GM21360 (cell line): Measurements from ENCODE around the gene ZFYVE28.

Experiments
- ATAC-seq: cut with Tn5 transposase; IDR thresholded peaks from one replicate; pipeline ENCODE4 v1.9.1; 2021; ENCODE audit warnings: mild to moderate bottlenecking, moderate library complexity; ENCODE audit not compliant: unreplicated experiment

Gene ZFYVE28

GRCh38 chr4:2306773-2307410 is 111.6 kb downstream of the ZFYVE28 start:
- ATAC-seq, result no peak

DNA sequence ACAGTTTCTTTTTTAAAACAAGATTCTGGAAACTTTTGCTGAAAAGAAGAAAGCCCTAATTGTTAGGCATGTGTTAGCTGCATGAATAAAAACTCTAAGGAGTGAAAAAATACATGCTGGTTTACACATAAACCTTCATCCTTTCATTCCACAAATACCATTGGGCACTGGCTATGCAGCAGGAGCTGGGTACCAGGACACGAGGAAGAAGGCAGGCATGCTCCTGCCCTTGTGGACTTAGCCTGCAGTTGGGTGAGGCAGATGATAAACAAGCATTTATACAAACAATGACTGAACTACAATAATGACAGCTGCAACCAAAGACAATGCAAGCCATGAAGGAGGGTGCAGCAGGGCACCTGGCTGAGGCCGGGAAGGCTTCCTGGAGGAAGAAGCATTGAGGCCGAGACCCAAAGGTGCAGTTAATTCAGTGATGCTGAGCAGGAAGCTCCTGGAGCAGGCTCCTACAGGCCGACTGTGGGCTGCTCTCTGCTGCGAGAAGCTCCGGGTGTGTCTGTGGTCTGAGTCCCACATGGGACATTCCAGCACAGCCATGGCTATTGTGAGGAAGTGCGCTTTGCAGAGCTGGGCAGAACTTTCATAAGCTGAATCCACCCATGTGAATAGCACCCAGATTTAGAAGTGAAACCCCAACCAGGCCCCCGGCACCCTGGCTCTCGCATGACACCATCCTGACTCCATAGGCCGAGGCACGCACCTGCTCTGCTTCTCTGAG is 112.5 kb downstream of the ZFYVE28 start:
- ATAC-seq, result no peak

- no peak for ATAC-seq
Observed at GRCh38 chr4:2304877-2305561, 113.4 kb downstream of the ZFYVE28 start.

DNA sequence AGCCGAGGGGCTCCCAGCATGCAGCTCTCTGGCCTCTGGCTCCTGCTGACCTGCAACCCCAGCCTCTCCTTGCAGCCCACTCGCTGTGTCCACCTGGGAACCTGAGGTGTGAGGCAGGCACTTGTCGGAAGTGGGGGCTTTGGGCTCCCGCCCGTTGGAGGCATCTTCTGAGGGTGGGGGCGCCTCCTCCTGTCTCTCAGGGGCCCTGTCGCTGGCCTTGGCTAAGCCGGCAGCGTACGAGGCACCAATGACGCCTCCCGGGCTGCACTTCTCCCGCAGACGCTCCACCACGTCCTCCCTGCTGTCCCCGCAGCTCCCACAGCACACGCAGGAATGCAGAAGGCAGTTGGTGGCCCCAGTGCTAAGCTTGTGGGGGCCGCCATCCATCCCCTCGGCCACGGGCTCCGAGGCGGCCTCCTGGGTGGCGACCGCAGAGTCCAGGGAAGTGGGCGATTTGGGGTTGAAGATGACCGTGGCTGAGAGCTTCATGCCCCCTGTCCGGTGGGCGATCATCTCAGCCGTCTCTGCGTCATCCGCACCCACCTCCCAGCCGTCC is 114.0 kb downstream of the ZFYVE28 start:
- ATAC-seq, result no peak

DNA sequence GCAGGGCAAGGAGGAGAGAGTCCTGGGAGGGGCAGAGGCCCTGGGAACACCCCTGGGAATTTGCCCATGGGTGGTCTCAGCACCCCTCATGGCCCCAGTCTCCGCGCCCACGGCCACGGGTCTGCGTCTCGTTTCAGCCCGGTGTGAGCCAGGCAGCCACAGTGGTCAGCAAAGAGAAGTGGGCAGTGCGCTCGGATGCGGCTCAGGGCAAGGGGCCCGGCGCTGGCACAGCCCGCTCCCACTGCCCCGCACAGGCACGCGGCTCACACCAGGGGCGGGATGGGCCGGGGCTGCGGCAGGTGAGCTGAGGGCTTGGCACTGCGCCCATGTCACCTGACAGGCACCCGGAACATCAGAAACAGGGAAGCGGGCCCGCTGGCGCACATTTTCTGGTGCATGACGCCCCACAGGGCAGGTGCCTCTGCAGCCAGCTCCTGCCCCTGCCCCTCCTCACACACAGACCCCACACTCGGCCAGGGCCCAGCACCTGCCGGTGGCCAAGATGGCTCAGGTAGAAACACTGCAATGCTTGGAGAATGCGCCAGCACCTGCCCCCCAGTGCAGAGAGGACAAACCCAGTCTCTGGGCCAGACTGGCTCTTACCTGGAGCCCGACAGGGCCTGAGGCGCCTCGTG is 114.6 kb downstream of the ZFYVE28 start:
- ATAC-seq, result no peak

DNA sequence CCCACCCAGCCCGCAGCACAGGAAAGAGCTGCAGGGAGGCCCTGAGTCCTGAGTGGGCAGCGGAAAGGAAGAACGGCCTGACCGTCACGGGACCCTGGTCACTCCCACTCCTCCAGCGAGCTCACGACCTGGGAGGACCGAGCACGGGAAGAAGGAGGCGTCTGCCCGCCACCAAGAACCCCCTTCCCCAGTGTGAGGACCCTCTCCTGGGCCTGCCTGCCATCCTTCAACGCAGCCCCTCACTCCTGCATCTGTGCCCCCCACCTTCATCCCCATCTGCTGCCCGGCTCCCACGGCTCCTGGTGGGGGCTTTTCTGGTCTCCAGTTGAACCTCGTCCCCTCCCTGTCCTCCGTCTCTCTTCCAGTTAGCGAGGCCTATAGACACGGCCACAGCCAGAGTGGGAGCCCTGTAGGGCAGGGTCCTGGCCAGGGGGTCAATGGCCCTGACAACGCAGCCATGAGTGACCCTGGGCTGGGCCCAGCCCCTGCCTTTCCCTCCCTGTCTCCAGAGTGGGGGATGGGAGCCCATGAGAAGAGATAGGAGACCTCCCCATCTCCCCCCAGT is 115.2 kb downstream of the ZFYVE28 start:
- ATAC-seq, result no peak

DNA sequence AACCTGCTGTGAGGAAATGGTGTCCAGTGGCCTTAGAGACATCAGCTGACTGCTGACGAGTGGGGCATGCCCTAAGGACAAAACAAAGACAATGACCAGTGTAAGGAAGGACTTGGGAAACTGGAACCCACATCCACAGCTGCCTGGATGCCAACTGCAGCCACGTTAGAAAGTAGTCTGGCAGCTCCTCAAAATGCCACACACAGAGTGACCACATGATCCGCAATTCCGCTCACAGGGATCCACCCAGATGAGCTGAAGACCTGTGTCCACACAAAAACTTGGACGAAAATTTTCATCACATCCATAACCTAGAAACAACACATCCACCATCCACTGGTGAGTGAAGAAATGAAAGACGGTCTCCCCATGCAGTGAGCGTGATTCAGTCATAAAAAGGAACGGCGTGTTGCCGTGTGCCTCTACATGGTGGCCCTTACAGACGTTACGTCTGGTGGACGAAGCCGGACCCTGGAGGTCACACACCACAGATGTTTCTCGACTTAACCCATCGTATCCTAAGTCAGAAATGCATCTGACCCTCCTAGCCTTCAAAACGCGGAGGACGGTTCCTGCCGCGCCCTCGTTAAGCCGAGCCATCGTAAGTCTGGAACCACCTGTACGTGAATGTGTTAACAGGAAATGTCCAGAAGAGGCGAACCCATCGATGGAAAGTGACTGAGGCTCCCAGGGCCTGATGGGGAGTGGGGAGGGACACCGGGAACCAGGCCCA is 115.9 kb downstream of the ZFYVE28 start:
- ATAC-seq, result no peak

DNA sequence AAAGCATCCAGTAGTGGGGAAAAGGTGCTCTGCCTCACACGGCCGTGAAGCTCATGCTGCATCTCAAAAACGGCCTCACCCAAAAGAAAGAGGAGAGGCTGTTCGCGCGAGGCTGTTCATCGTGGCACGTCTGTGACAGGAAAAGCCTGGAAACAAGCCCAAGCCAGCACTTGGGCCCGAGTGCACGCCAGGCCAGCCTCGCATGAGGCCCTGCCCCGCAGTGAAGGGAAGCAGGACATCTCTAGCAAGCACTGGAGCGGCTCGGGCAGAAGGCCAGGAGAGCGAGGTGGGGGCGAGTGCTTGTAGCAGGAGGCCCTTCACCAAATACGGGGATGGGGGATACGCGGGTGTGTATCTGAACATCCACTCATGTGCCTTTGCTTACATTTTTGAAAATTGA is 116.6 kb downstream of the ZFYVE28 start:
- ATAC-seq, result no peak

DNA sequence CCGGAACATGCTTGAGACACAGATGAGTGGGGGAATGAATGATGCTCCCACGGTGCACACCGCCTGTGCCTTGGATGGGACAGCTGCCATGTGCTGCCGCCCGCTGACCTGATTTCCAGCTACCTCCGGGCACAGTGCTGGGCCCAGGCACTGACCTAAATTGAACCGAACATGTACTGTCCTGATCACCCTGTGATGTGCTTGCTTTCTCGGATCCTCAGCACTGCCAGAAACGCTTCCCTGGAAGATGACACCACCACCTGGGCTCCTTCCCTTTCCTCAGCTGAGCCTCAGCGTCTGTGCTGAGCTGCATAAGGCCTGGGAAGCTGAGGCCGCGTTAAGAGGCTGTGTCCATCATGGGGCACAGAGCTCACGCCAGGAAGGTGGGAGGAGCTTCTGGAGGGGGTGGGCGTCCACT is 117.2 kb downstream of the ZFYVE28 start:
- ATAC-seq, result no peak

DNA sequence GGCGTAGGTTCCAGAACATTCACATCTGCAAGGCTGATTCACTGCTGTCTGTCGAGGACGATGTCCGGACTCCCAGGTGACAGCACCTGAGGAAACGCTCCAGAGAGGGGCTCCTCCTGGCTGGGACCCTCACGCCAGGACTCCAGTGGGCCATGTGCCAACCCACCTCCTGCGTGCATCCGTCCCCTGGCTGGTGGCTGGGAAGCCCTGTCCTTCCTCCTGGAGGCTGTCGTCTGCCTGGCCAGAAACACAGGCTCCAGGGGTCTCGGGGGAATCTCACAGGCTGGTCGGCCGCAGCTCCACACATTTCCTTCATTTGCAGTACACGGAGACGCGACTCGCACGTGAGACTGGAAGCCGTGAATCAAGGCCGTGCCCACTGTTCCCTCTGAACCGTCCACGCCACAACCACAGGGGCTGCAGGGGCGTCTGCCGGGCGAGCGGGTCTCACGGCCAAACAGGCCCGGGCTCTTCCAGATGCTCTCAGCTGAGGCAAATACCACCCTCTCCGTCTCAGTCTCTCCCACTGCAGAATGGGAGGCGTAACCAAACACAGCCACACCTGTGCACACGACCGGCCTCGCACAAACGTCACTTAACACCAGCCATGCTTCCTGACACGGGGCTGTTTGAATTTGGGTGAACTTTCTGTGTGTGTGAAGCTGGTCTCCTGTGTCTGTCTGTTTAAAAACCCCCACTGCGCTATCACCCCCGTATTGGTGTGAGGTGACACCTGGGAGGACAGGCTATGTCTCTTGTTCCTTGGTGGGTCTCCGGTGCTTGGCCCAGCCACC is 117.8 kb downstream of the ZFYVE28 start:
- no peak for ATAC-seq

GRCh38 chr4:2299794-2300193 is 118.7 kb downstream of the ZFYVE28 start:
- no peak for ATAC-seq

GRCh38 chr4:2298532-2298991 is 119.9 kb downstream of the ZFYVE28 start:
- no peak for ATAC-seq

- ATAC-seq, result no peak
Observed at GRCh38 chr4:2297606-2298531, 120.6 kb downstream of the ZFYVE28 start.

DNA sequence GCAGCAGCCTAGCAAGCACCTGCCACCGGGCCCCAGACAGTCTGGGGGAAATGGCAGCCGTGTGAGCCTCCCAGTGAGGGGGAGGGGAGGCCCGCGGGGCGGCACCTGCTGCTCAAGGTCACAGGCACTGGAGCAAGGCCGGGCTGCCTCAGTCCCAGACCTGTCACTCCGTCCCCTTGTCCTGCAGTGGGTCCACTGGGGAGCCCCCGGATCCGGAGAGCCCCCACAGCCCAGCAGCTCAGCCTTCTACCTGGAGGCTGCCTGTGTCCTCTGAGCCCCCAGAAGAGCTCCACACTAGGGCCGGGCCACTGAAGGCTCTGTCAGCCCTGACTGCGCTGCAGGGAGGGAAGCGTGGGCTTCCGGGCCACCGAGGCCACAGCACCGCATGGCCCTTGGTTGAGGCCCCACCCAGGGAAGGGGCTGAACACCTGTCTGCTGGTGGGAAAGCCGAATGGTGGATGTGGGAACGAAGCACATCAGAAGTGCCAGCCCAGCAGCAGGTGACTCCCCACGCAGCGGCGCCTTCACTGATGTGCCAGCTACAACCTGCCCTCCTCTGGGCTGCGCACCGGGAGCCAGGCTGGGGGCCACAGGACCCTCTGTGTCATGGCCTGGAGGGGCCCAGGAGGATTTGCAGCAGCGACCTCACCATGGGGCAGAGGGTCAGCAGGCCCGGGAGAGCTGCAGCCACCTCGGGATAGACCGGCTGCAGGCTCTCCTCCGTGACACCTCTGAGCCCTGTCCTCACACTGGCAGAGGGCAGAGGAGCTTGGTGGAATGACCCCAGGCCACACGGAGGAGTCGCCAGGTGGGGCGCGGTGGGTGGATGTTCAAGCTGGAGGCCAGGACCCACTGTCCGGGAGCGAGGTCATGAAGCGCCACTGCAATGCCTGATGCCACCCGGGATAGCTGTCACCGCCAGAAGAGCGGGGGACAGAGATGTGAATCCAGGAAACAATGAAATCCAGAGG is 121.5 kb downstream of the ZFYVE28 start:
- ATAC-seq, result no peak

DNA sequence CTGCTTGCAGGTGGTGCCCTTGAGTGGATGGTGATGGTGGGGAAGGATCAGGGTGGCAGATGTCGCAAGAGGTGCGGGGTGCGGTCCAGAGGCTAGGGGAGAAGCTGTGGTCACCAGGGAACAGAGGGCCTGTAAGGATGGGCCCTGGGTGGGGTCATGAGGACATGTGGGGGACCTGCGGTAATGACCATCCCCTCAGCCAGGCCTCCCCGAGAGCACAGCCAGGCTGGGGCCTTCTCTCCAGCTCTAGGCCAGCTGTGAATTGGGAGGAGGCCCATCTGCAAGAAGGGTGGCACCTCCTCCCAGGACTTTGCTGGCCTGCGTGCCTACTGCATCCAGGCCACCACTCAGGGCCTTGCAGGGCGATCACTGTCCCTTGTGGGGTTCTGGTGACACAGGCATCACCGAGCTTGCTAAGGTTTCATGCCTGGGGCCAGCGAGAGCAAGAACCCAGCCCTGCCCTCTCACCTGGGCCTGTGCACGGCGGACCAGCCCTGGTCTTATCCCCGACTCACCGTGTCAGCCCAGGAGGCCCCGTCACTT is 122.5 kb downstream of the ZFYVE28 start:
- no peak for ATAC-seq

DNA sequence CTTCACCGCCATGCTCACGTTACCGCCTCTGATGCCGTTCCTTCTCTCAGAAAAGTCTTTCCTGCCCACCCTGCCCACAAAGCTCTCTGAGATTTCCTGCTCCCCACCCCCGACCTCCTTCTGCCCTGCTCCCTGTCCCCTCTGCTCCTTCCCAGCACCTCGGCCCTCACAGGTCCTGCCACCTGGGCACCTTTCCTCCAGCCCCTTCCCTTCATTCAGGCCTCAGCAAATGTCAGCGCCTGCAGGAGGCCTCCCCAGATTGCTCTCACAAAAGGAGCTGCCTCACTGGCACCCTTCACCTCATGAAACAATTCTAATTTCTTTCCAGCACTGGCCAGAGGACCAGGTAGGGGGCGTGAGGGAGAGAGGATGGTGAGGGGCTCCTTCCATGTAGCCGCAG is 122.9 kb downstream of the ZFYVE28 start:
- no peak for ATAC-seq

DNA sequence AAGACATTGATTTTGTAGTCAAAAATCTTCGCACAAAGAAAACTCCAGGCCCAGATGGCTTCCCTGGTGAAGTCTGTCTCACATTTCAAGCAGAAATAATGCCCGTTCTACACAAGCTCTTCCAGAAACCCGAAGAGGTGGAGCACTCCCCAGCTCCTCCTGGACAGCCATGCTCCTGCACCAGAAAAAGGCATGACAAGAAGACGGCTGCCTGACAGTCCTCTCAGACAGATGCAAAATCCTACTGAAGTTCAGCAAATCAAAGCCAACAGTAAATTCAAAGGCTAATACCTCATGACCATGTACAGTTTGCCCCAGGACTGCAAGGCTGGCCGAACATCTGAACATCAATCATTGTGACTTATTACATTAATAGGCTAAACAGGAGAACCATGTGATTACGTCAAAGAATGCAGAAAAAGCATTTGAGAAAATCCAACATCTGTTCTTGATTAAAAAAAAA is 125.8 kb downstream of the ZFYVE28 start:
- no peak for ATAC-seq
